ENCODE results near the gene MYO7B. TPM values are rescaled to one million over a fixed set of nuclear protein-coding genes. Genes with fewer than 3 reads are reported as not detected.

The MYO7B gene
- total RNA-seq, 2 experiments from 2014 or later = 0.15 to 0.17 TPM

DNA sequence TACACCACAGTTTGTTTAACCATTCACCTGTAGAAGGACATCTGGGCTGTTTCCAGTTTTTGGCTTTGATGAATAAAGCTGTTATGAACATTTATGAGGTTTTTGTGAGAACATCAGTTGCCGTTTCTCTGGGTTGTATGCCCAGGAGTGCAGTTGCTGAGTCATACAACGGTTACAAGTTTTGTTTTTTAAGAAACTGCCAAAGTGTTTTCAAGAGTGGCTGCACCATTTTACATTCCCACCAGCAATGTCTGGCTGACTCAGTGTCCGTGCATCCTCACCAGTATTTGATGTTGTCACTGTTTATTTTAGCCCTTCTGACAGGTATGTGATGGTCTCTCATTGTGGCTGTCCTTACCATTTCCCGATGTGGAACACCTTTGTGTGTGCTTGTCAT is 62.5 kb downstream of the MYO7B start:
- POLR2A ChIA-PET = no interaction called here
- CTCF ChIA-PET = no interaction called here

DNA sequence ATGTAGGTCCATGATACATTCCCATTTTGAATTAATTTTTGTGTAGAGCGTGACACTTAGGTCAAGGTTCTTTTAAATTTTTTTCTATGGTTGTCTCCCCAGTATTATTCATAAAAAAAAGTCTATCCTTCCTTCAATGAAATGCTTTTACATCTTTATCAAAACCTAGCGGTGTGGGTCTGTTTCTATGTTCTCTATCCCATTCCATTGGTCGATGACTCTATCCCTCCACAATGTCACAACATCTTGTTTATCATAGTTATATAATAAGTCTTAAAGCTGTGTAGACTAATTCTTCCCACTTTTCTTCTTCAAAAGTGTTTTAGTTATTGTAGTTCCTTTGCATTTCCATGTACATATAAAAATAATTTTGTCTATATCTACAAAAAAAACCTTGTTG is 63.2 kb downstream of the MYO7B start:
- POLR2A ChIA-PET = no interaction called here

DNA sequence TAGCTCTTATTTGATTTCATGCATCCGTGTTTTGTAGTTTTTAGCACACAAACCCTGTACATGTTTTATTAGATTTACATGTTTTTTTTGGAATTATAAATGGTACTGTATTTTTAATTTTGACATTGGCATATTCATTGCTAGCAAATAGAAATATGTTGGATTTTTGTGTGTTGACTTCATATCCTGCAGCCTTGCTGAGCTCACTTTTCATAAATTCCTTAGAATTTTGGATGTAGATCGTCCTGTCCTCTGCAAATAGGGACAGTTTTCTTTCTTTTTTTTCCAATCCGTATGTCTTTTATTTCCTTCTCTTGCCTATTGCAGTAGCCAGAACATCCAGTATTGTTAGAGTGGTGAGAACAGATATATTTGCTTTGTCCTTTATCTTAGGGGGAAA is 63.7 kb downstream of the MYO7B start:
- CTCF ChIA-PET = interaction anchor here (1.6 kb wide), 1 partner anchor 8 kb away, joined by 5 read pairs; no protein-coding TSS in a partner anchor
- POLR2A ChIA-PET = no interaction called here

More for the DNA sequence above, 63.2 kb downstream of the MYO7B start:
- CTCF ChIA-PET = no interaction called here

DNA sequence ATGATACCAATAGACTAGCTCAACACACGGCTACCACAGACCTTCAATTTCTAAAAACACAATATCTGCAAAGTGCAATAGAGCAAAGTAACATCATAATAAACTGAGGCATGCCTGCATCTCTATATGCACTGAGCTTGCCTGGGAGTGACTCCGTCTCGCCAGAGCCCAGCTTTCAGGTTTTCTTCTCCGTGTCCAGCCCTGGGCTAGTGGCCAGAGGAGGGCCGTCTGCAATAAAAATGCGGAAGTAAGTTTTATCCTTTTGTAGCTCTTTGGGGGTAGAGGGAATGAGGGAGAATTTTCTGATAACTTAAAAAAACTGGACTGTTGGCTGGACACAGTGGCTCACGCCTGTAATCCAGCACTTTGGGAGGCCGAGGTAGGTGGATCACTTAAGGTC is 69.5 kb downstream of the MYO7B start:
- CTCF ChIA-PET = no interaction called here
- POLR2A ChIA-PET = no interaction called here

DNA sequence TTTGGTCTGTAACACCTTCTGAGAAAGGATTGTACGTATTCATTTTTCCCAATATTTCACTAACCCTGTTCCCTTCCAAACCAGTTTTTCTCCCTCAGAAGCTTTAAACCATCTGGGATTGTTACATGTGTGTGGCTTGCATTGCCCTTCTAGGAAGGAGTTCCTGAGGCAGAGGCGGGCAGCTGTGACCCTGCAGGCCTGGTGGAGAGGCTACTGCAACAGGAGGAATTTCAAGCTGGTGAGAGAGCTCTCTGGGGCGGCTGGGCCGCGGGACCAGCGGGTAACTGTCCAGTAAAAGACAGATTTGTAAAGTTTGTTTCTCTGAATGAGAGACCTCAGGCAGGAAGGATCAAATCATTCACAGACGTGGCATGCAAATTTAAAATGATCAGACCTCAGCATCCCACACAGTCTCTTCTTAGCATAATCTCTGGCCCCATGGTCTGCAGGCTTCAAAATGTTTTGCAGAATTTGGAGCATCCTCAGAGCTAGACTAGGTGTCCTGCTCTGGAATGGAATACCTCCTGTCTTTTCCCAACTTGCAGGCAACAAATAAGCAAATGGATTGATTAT is 70.3 kb downstream of the MYO7B start:
- POLR2A ChIA-PET = no interaction called here
- CTCF ChIA-PET = interaction anchor here (0.9 kb wide), 1 partner anchor 14 kb away, joined by 3 read pairs; no protein-coding TSS in a partner anchor

DNA sequence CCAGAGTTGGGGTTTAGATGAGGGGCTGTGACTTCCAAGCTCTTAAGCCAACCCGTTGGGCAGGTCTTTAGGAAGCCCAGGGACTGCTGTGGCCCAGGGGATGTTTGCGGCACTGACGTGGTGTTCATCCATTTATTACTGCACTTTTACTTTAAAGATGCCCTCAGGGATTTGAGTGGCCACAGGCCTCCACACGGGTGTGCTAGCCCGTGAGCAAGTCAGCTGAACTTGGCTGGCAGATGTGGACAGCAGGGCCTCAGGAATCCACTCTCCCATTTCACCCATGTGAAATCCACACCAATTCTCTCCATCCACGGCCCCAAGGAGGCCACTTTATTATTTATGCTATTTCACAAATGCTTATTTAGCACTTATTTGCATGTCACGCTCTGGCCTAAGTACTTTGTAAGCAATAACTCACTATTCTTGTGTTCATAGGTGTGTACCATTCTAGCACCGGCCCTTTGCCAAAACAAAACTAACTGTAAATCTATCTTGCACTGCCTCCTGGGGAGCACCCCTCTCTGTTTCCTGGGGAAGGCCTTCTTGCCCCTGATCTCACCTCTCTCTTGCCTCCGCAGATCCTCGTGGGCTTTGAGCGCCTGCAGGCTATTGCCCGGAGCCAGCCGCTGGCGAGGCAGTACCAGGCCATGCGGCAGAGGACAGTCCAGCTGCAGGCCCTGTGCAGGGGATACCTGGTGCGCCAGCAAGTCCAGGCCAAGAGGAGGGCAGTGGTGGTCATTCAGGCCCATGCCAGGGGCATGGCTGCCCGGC is 71.3 kb downstream of the MYO7B start:
- ChIA-PET POLR2A (no interaction called here), CTCF (interaction anchor here (0.9 kb wide), 1 partner anchor 15 kb away, joined by 3 read pairs; no protein-coding TSS in a partner anchor)

DNA sequence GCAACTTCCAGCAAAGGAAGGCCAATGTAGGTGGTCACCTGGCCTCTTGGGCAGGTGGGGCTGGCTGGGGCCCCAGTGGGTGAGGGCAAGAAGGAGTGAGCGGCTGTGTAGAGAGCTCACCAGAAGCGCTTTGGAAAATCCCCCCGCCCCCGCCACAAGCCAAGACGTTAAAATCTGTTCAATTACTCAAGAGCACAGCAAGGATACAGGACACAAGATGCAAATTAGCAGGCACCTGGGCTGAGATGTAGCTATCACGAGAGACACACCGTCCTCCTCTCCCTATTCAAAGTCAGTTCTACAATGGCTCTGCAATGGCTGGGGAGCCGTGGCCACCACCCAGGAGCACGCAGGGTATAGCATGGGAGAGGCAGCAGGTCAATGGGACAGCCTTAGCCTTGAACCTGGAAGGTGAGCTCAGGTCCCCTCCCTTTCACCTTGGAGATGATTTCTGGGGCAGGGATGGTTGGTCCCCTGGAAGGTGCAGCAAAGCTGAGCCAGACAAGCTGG is 72.0 kb downstream of the MYO7B start:
- CTCF ChIA-PET = no interaction called here
- POLR2A ChIA-PET = no interaction called here

DNA sequence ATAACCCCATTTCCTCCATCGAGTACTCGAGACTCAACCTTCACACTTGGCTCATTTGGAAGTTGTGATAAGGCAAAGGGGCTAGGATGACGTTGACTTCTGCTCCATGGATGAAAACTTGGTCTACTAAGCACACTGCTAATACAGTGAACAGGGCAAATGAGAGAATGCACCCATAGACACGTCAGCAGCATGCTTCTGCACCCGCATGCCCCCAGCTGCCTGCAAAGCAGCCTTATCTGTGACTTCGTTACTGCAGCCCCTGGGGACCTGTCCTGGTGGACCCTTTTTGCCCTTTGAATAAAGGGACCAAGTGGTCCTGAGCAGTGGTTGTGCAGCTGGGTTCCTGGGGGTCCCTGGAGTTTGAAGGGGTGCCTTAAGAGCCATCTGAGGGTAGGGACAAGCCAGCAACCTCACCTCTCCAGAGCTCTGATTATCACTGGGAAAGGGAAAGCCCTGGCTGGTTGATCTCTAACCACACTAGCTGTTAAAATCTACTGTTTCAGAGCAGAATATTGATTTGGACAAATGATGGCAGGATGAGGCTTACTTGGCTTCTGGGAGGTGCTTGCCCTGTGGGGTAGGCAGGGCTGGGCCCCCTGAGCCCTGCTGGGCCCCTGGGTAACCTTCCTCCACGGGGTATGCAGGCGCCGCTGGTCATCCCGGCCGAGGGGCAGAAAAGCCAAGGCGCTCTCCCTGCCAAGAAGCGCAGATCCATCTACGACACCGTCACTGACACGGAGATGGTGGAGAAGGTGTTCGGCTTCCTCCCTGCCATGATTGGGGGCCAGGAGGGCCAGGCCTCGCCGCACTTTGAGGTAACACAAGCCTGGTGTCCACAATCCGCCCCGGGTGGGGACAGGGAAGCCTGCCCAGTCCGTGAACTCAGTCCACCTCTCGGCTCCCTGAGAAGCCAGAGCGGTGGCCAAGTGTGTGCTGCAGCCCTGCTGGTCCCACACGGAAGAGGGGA is 72.9 kb downstream of the MYO7B start:
- CTCF ChIA-PET = no interaction called here
- POLR2A ChIA-PET = no interaction called here

DNA sequence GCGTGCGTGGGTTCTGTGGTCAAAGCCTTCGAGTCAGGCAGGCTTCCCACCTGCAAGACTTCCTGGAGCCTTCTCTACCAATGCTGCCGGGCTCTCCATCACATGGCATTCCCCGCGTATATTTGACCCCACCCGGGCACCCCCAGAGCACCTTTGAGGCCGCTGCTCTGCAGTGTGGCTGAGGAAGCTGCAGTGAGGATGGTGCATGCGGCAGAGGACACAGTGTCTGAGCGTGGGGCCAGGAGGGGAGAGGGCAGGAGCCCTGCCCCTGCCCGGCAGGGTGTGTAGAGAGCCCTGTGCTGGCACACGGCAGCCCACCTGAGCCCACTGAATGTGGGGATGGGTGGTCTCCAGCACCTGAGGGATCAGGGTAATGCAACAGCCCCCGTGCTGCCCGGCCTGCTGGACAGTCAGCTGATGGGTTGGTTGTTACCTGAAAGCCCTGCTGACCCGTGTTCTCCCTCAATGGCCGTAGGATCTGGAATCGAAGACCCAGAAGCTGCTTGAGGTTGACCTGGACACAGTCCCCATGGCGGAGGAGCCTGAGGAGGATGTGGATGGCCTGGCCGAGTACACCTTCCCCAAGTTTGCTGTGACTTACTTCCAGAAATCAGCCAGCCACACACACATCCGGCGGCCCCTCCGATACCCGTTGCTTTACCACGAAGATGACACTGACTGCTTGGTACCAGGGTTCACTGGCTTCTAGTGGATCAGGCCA is 73.7 kb downstream of the MYO7B start:
- ChIA-PET CTCF (no interaction called here), POLR2A (no interaction called here)

DNA sequence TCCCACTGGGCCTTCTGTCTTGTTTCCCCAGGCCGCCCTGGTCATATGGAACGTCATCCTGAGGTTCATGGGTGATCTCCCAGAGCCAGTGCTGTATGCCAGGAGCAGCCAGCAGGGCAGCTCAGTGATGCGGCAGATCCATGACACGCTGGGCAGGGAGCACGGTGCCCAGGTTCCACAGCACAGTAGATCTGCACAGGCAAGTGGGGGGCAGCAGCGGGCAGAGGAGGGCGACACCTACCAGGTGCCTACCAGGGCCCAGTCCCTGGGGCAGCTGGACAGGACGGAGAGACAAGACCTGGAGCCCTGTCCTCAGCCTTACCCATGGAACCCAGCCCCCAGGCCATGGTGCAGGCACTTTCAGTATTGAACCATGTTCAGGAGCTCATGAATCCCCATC is 74.3 kb downstream of the MYO7B start:
- ChIA-PET POLR2A (no interaction called here), CTCF (no interaction called here)

DNA sequence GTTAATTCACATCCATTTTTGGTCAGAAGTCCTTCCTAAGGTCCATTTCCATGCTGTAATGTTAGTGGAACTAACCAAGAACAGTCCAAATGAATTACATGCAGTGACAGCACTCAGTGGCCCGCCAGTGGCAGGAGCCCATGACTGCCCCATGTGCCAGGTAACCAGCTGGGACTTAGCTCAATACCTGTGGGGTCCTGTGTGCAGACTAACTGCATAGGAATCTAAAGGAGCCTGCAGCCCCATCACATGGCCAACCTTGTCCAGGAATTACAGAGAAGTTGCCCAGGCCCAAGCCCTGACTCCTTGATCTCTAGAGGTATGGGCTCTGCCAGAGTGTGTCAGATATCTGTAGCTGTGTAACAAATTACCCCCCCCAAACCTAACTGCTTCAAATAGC is 75.1 kb downstream of the MYO7B start:
- ChIA-PET POLR2A (no interaction called here), CTCF (no interaction called here)

DNA sequence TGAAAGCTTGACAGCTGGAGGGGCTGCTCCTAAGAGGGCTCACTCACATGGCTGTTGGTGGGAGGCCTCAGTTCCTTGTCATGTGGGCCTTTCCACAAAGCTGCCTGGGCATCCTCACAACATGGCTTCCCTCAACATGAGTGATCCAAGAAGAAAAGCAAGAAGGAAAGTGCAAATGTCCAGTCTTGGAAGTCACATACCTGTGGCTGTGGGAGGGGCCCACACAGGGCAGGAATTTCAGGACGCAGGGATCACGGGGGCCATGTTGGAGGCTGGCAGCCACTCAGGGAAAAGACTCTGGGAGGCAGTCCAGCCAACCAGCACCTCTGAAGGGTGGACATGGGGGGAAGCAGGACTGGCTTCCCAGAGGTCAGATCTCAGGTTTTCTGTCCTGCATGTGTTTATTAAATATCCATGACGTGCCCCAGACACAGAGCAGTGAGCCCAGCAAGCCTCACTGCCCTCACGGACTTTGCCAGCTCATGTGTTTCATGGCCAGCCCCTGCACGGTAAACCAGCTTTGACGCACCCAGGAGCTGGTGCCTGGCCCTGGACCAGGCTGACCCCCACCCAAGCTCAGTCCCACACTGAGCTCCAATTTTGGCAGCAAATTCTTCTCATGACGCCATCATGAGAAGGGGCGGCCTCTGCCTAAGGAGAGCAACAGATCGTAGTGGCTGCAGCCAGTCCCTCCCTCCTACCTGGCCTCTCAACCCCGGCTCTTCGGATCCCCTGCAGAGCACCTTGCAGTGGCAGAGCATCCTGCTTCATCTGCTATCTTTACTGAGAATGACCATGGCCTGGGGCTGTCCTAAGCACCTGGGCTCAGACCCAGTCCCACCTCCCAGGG is 75.8 kb downstream of the MYO7B start:
- CTCF ChIA-PET = interaction anchor here (1.6 kb wide), 1 partner anchor 20 kb away, joined by 4 read pairs; no protein-coding TSS in a partner anchor
- POLR2A ChIA-PET = no interaction called here

DNA sequence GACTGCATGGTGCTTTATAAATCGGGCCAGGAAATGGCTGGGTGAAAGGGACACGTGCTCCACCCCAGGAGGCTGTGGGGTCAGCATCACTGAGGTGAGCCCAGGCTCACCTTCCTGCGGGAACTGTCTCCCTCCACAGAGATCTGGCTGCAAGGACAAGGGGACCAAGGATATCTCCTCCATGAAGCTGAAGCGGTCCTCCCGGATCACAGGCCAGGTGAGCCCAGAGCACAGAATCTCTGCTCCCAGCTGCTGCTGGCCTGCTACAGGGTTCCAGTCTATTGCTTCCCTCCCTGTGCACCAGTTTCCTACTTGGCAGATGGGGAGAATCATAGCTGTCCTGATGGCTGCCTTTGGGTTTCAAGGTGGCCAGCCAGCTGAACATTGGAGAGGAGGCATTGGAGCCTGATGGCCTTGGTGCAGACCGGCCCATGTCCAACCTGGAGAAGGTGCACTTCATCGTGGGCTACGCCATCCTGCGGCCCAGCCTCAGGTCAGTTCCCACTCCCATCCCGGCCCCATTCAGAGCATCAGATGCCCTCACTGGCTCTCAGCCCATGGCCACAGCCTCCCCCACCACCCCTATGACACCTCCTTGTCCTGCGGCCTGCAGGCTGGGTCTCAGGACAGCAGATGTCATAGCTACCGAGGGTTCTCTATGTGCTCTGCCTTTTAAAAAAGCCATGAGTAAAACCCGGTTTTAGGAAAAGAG is 76.8 kb downstream of the MYO7B start:
- POLR2A ChIA-PET = no interaction called here
- CTCF ChIA-PET = interaction anchor here (1.6 kb wide), 1 partner anchor 21 kb away, joined by 4 read pairs; no protein-coding TSS in a partner anchor

DNA sequence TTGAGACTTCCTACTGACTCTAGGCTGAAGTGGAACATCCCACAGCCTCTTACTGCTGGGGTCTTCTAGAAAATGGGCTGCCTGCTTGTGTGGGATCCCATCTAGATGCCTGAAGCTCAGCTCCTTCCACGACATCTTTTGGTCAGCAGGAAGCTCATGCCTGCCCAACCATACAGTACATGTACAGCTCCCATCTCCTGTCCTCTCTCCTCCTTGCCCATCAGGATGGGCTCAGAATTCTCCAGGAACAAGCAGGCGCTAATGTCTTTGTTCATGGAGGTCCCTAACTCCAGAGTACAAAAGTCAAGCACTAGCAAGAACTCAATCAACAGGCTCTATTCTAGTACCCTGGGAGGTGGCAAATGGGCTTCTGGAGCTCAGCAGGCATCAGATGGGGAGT is 78.8 kb downstream of the MYO7B start:
- POLR2A ChIA-PET = no interaction called here
- CTCF ChIA-PET = no interaction called here

DNA sequence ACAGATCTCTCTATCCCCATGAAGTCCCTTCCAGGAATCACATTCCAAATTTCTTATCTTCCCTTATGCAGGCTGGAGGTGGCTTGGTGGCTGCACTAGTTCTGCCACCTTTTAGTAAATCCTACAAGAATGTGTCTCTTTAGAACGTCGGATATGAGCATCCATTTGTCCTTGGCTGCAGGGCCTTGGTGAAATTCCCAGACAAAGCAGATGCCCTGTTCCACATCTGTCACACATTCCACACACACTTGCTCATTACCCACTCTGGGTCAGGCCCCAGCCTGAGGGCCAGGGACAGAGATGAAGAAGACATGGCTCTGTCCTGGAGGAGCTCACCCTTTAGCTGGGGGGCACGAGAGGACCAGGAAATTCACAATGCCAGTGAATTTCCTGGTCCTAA is 79.2 kb downstream of the MYO7B start:
- CTCF ChIA-PET = no interaction called here

DNA sequence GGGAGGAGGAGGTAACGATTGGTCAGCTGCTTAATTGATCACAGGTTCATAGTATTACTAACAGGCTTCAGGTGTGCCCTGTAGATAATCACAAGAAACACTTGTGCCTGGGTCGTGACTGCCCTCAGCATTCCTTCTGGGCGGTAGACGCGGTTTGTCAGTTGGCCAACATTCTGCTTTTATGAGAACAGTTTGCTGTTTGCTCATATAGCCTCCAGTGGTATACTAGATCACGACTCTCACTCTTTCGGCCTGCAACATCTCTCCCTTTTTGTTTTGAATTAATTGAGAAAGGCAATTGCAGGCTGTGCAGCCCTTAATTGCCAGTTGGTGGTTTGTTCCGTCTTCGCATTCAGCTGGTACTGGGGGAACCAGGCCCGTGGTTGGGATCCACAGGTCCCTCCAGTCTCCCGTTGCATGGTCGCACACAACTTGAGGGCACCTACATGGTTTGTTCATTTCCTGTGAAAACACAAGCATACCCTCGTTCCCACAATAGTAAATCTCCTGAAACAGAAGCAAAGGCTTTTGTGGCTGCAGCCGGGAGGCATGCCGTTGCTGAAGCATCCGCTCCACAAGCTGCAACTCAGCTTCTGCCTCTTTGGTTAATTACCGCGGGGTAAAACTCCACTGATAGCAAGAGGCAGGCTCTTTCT is 80.2 kb downstream of the MYO7B start:
- POLR2A ChIA-PET = no interaction called here
- CTCF ChIA-PET = no interaction called here

More for the DNA sequence above, 79.2 kb downstream of the MYO7B start:
- POLR2A ChIA-PET = no interaction called here

DNA sequence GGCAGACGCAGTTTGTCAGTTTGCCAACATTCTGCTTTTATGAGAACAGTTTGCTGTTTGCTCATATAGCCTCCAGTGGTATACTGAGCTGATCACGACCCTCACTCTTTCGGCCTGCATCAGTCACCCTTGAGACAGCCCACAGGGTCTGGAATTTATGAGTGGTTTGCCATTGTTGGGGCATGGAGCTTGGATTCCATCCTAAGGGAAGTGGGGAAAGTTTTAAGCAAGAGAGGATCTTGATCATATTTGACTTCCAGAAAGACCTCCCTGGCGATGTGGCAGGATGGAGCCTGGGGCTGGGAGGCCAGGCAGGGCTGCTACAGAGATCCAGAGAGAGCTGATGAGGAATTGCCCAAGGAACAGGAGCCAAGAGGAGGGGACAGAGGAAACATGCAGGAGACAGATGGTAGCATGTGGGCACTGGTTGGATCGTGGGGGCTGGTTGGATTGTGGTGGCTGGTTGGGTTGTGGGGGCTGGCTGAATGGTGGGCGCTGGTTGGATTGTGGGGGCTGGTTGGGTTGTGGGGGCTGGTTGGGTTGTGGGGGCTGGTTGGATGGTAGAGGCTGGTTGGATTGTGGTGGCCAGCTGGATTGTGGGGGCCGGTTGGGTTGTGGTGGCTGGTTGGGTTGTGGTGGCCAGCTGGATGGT is 83.2 kb downstream of the MYO7B start:
- ChIA-PET CTCF (no interaction called here), POLR2A (interaction anchor here (0.6 kb wide), 1 partner anchor 202 kb away, joined by 7 read pairs; no protein-coding TSS in a partner anchor)
